ENCODE data around the gene MYO1F. TPM values are rescaled to one million over a fixed set of nuclear protein-coding genes. Genes with fewer than 3 reads are reported as not detected.
A peak's percentile ranks its signal among the peaks of the same experiment; 100 is the strongest.
"Not testable (repeated sequence)": the region's sequence is repeated elsewhere in the genome, so short reads cannot be mapped to it uniquely, and the experiment has no call there.

Gene MYO1F
- total RNA-seq, 2 experiments from 2014 or later = 66.7 to 67.4 TPM

GRCh38 chr19:8558325-8558724, 18.9 kb downstream of the MYO1F start:
- no peak overlapping the region for H3K27ac ChIP-seq (ENCODE audit: low read depth in 1 of 2, low read length in 2 of 2)
- CTCF ChIA-PET = interaction anchor here (0.5 to 3.5 kb wide), 3 partner anchors 20 to 1616 kb away, joined by 3 to 11 read pairs (median 8); no protein-coding TSS in a partner anchor
- POLR2A ChIA-PET = interaction anchor here (1.0 to 1.2 kb wide), 2 partner anchors 13 to 45 kb away, joined by 3 to 5 read pairs; partner anchors contain the start of gene ZNF414
- peaks cover 40% of the 10 kb centered on the region for H3K4me1 ChIP-seq (ENCODE audit: insufficient read depth, low read length)
- intact Hi-C loops (cut with DNase I, micrococcal nuclease) = no loop called here
- H3K27ac Mint-ChIP-seq = peak overlapping the region; percentile 66
- no peaks in the 10 kb centered on the region for H3K9me3 Mint-ChIP-seq
- ATAC-seq (ENCODE audit: poor library complexity) = no peak
- H3K36me3 Mint-ChIP-seq (ENCODE audit: low read depth) = peaks cover 7% of the 10 kb centered on the region
- H3K4me1 Mint-ChIP-seq (ENCODE audit: low read depth) = peaks cover 13% of the 10 kb centered on the region
- no peak overlapping the region for H3K4me3 Mint-ChIP-seq
- H3K36me3 ChIP-seq (ENCODE audit: insufficient read depth, low read length) = peaks cover 37% of the 10 kb centered on the region
- H3K27me3 ChIP-seq (ENCODE audit: control insufficient read depth in 1 of 2, insufficient read depth in 2 of 2, low read length in 2 of 2) = no peaks in the 10 kb centered on the region
- no peak overlapping the region for H3K4me3 ChIP-seq (ENCODE audit: low read length)
- H3K9me3 ChIP-seq (ENCODE audit: control insufficient read depth in 1 of 2, insufficient read depth in 1 of 2, low read length in 2 of 2) = no peaks in the 10 kb centered on the region
- no peaks in the 10 kb centered on the region for H3K27me3 Mint-ChIP-seq
- DNase-seq = no peak
- no peak for TF ChIP-seq CTCF (IDR thresholded peaks at IDR 0.05)

GRCh38 chr19:8557642-8558238, 19.5 kb downstream of the MYO1F start:
- Mint-ChIP-seq H3K9me3 (no peaks in the 10 kb centered on the region), H3K27me3 (no peaks in the 10 kb centered on the region), H3K27ac (peak overlapping the region; percentile 66), H3K4me1 (ENCODE audit: low read depth) (peaks cover 13% of the 10 kb centered on the region), H3K4me3 (no peak overlapping the region), H3K36me3 (ENCODE audit: low read depth) (peaks cover 12% of the 10 kb centered on the region)
- H3K4me3 ChIP-seq (ENCODE audit: low read length) = no peak overlapping the region
- TF ChIP-seq CTCF (IDR thresholded peaks at IDR 0.05) = no peak
- H3K9me3 ChIP-seq (ENCODE audit: control insufficient read depth in 1 of 2, insufficient read depth in 1 of 2, low read length in 2 of 2) = no peaks in the 10 kb centered on the region
- H3K27ac ChIP-seq (ENCODE audit: low read depth in 1 of 2, low read length in 2 of 2) = no peak overlapping the region
- peaks cover 43% of the 10 kb centered on the region for H3K36me3 ChIP-seq (ENCODE audit: insufficient read depth, low read length)
- ChIA-PET CTCF (interaction anchor here (0.5 to 3.5 kb wide), 4 partner anchors 21 to 1615 kb away, joined by 3 to 11 read pairs (median 6); no protein-coding TSS in a partner anchor), POLR2A (interaction anchor here (0.6 to 1.0 kb wide), 3 partner anchors 10 to 21 kb away, joined by 3 read pairs; no protein-coding TSS in a partner anchor)
- intact Hi-C loops (cut with DNase I, micrococcal nuclease) = no loop called here
- H3K27me3 ChIP-seq (ENCODE audit: control insufficient read depth in 1 of 2, insufficient read depth in 2 of 2, low read length in 2 of 2) = no peaks in the 10 kb centered on the region
- ATAC-seq (ENCODE audit: poor library complexity) = no peak
- H3K4me1 ChIP-seq (ENCODE audit: insufficient read depth, low read length) = peaks cover 39% of the 10 kb centered on the region
- peak in 1 of 14 experiments; percentile 9 for DNase-seq

- DNase-seq; intact Hi-C loops (cut with DNase I, micrococcal nuclease); H3K27me3 Mint-ChIP-seq; POLR2A ChIA-PET; ATAC-seq (ENCODE audit: poor library complexity); H3K27me3 ChIP-seq (ENCODE audit: control insufficient read depth in 1 of 2, insufficient read depth in 2 of 2, low read length in 2 of 2); H3K9me3 ChIP-seq (ENCODE audit: control insufficient read depth in 1 of 2, insufficient read depth in 1 of 2, low read length in 2 of 2); H3K4me3 ChIP-seq (ENCODE audit: low read length); H3K27ac ChIP-seq (ENCODE audit: low read depth in 1 of 2, low read length in 2 of 2); H3K4me3 Mint-ChIP-seq; H3K9me3 Mint-ChIP-seq; H3K27ac Mint-ChIP-seq: not testable (repeated sequence)
- peaks cover 64% of the 10 kb centered on the region for H3K36me3 ChIP-seq (ENCODE audit: insufficient read depth, low read length)
- H3K4me1 Mint-ChIP-seq (ENCODE audit: low read depth) = peaks cover 13% of the 10 kb centered on the region
- H3K36me3 Mint-ChIP-seq (ENCODE audit: low read depth) = peaks cover 23% of the 10 kb centered on the region
- H3K4me1 ChIP-seq (ENCODE audit: insufficient read depth, low read length) = peaks cover 19% of the 10 kb centered on the region
- CTCF ChIA-PET = interaction anchor here (1.5 kb wide), 1 partner anchor 27 kb away, joined by 3 read pairs; no protein-coding TSS in a partner anchor
Measured at GRCh38 chr19:8553729-8554128, 23.5 kb downstream of the MYO1F start.
